ENCODE measurements around the gene MBNL1.

Gene MBNL1

GRCh38 chr3:152319256-152319655 is 50.5 kb downstream of the MBNL1 start:
- TF ChIP-seq CREB5 (CRISPR knock-in tag; IDR thresholded peaks at IDR 0.05; ENCODE audit: low read depth) (no peak), SNAI2 (CRISPR knock-in tag; IDR thresholded peaks at IDR 0.05) (no peak), POU6F1 (CRISPR knock-in tag; IDR thresholded peaks at IDR 0.05; ENCODE audit: borderline replicate concordance, low read depth) (no peak), ZFP30 (CRISPR knock-in tag; IDR thresholded peaks at IDR 0.05) (no peak), OSR1 (CRISPR knock-in tag; IDR thresholded peaks at IDR 0.05) (no peak), ZNF70 (CRISPR knock-in tag; IDR thresholded peaks at IDR 0.05) (no peak), ESRRG (CRISPR knock-in tag; IDR thresholded peaks at IDR 0.05) (no peak), CSDC2 (CRISPR knock-in tag; IDR thresholded peaks at IDR 0.05) (no peak)
- no peak for ATAC-seq

GRCh38 chr3:152319831-152320617 is 51.3 kb downstream of the MBNL1 start:
- TF ChIP-seq SNAI2 (CRISPR knock-in tag; IDR thresholded peaks at IDR 0.05) (no peak), RARB (CRISPR knock-in tag; IDR thresholded peaks at IDR 0.05) (no peak)
- peak; percentile 27 for ATAC-seq

- TF ChIP-seq ZFP3 (CRISPR knock-in tag; IDR thresholded peaks at IDR 0.05) (no peak), ISL1 (CRISPR knock-in tag; IDR thresholded peaks at IDR 0.05) (no peak), ARNTL (CRISPR knock-in tag; IDR thresholded peaks at IDR 0.05; ENCODE audit: borderline replicate concordance, low read depth) (no peak), ESRRG (CRISPR knock-in tag; IDR thresholded peaks at IDR 0.05) (no peak), CSDC2 (CRISPR knock-in tag; IDR thresholded peaks at IDR 0.05) (no peak), PPARA (CRISPR knock-in tag; IDR thresholded peaks at IDR 0.05; ENCODE audit: borderline replicate concordance) (no peak), ZNF8 (CRISPR knock-in tag; IDR thresholded peaks at IDR 0.05) (no peak), POU6F1 (CRISPR knock-in tag; IDR thresholded peaks at IDR 0.05; ENCODE audit: borderline replicate concordance, low read depth) (no peak), CSRNP3 (CRISPR knock-in tag; IDR thresholded peaks at IDR 0.05) (no peak), ZFP30 (CRISPR knock-in tag; IDR thresholded peaks at IDR 0.05) (no peak), SNAI2 (CRISPR knock-in tag; IDR thresholded peaks at IDR 0.05) (no peak), CREB5 (CRISPR knock-in tag; IDR thresholded peaks at IDR 0.05; ENCODE audit: low read depth) (no peak), BACH2 (CRISPR knock-in tag; IDR thresholded peaks at IDR 0.05; ENCODE audit: borderline replicate concordance) (no peak), TCF4 (CRISPR knock-in tag; IDR thresholded peaks at IDR 0.05; ENCODE audit: borderline replicate concordance) (no peak), ZNF565 (CRISPR knock-in tag; conservative IDR thresholded peaks at IDR 0.05; ENCODE audit: low read depth) (no peak), TSHZ2 (CRISPR knock-in tag; IDR thresholded peaks at IDR 0.05) (no peak)
- no peak for ATAC-seq
Measured at GRCh38 chr3:152321200-152321954, 52.6 kb downstream of the MBNL1 start.
